ENCODE data around the gene TTC34. TPM values are rescaled to one million over a fixed set of nuclear protein-coding genes. Genes with fewer than 3 reads are reported as not detected.

Gene TTC34
- total and polyA plus RNA-seq, 9 of the 15 experiments (the other 6 are each of a cell fraction or from before 2014, with no cell fraction given), result 0.03 to 0.38 (median 0.05) TPM; not detected in 2

- intact Hi-C loops (cut with micrococcal nuclease), result no loop called here
- DNase-seq (ENCODE audit: extremely low read depth in 1 of 4, low spot score in 3 of 4) (no peak), FAIRE-seq (no peak), ATAC-seq (no peak)
- peaks cover 3 to 22% of the 10 kb centered on the region in 2 experiments; a peak in 3 of 5 replicates for H3K27me3 ChIP-seq (ENCODE audit: control insufficient read depth in 2 of 2, insufficient read depth in 2 of 2, low read length in 2 of 2)
- BruUV-seq (replicated peaks), result no TSS peak
- POLR2A ChIA-PET, result no interaction called here
- H3K4me3 ChIP-seq, result no peak overlapping the region
- H3K36me3 ChIP-seq (ENCODE audit: control insufficient read depth, insufficient read depth, low read length), result no peaks in the 10 kb centered on the region
- peak; percentile 87 for TF ChIP-seq ZBTB17 (CRISPR knock-in tag; IDR thresholded peaks at IDR 0.05)
- TF ChIP-seq SIX5 (IDR thresholded peaks at IDR 0.05; ENCODE audit: borderline replicate concordance in 1 of 2, insufficient read depth in 1 of 2, low read depth in 1 of 2, low read length in 2 of 2), result no peak
- TF ChIP-seq ZNF23 (CRISPR knock-in tag; IDR thresholded peaks at IDR 0.05), result peak; percentile 40; the same call in 1 of the 2 replicates
- no peak for TF ChIP-seq SMARCE1 (IDR thresholded peaks at IDR 0.05)
- no peak for TF ChIP-seq TCF15 (CRISPR knock-in tag; IDR thresholded peaks at IDR 0.05)
- TF ChIP-seq UBTF (IDR thresholded peaks at IDR 0.05; ENCODE audit: borderline replicate concordance in 1 of 2, low read depth in 2 of 2, low read length in 2 of 2), result no peak
- no peak overlapping the region for H3K27ac ChIP-seq (ENCODE audit: extremely low read depth, low read depth, low read length)
- H2AFZ ChIP-seq (ENCODE audit: low read depth, low read length), result no peak overlapping the region
- H3K9ac ChIP-seq (ENCODE audit: insufficient read depth in 1 of 2, low read depth in 2 of 2, low read length in 2 of 2), result no peak overlapping the region
- H3K9me3 ChIP-seq (replicated peaks; ENCODE audit: control insufficient read depth, insufficient read depth, low read depth, low read length), result no peaks in the 10 kb centered on the region
- H3K79me2 ChIP-seq (ENCODE audit: control insufficient read depth, insufficient read depth, low read length), result no peaks in the 10 kb centered on the region
- H4K20me1 ChIP-seq (replicated peaks; ENCODE audit: control insufficient read depth, insufficient read depth, low read length), result no peaks in the 10 kb centered on the region
- CTCF ChIA-PET (ENCODE audit: low intra/inter-chr PET ratio), result no interaction called here
- no peaks in the 10 kb centered on the region for H3K4me1 ChIP-seq (replicated peaks in 1 of 2; ENCODE audit: control insufficient read depth in 2 of 2, insufficient read depth in 2 of 2, low read length in 2 of 2)
- in situ Hi-C loops (cut with MboI), result no loop called here
- H3K4me2 ChIP-seq (ENCODE audit: insufficient read depth, low read length), result no peak overlapping the region
- 1% methylated on average over 12 of the region's 12 CpGs for WGBS (ENCODE audit: insufficient coverage, low coverage, missing lambda C conversion rate)
- no peaks in the 10 kb centered on the region for H3K9me1 ChIP-seq (ENCODE audit: control insufficient read depth, insufficient read depth, low read length)
Measured at GRCh38 chr1:2831596-2832212, 30.2 kb upstream of the TTC34 start.
